Measurements from ENCODE around the gene APLNR. TPM values are rescaled to one million over a fixed set of nuclear protein-coding genes. Genes with fewer than 3 reads are reported as not detected.

APLNR gene
- total RNA-seq, 1 experiment from 2014 or later: not detected

DNA sequence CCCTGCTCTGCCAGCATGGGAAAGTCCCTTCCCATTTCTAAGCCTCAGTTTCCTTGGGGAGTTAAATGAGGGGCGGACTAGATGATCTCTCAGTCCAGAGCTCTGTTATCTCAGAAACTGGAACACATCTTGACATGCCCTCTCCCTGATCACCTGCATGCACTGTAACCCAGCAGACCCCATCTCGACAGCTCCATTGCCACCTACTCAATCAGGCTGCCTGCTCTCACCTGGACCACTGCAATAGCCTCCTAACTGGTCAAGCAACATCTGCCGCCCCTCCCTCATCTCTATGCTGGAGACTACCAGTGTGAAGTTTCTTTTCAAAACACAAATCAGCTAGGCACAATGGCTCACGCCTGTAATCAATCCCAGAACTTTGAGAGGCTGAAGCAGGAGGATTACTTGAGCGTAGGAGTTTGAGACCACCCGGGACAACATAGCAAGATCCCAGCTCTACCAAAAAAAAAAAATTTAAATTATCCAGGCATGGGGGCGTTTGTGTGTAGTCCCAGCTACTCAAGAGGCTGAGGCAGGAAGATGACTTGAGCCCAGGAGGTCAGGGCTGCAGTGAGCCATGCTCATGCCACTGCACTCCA, 33.1 kb downstream of the APLNR start:
- Histone ChIP-seq H3K4me3 (replicated peaks in 1 of 2; ENCODE audit: low read depth in 1 of 2, low read length in 2 of 2) (no peak overlapping the region), H3K4me1 (ENCODE audit: control insufficient read depth in 1 of 2, insufficient read depth in 2 of 2, low read length in 2 of 2) (no peaks in the 10 kb centered on the region), H3K9me3 (ENCODE audit: control insufficient read depth in 1 of 2, insufficient read depth in 1 of 2, low read depth in 1 of 2, low read length in 2 of 2) (no peaks in the 10 kb centered on the region), H3K9me2 (ENCODE audit: insufficient read depth) (no peaks in the 10 kb centered on the region), H3K9ac (ENCODE audit: low read length) (no peak overlapping the region), H3K4me2 (ENCODE audit: low read length) (no peak overlapping the region), H4K20me1 (ENCODE audit: insufficient read depth) (no peaks in the 10 kb centered on the region), H2AFZ (ENCODE audit: low read depth, low read length, poor library complexity, severe bottlenecking) (no peak overlapping the region), H3K36me3 (ENCODE audit: control insufficient read depth in 1 of 2, insufficient read depth in 2 of 2, low read length in 2 of 2) (no peaks in the 10 kb centered on the region), H3K27me3 (ENCODE audit: insufficient read depth, low read length) (peaks cover 47% of the 10 kb centered on the region), H3K79me2 (ENCODE audit: insufficient read depth, low read length) (no peaks in the 10 kb centered on the region), H3K27ac (ENCODE audit: low read depth, low read length) (no peak overlapping the region)
- ATAC-seq (no peak), DNase-seq (ENCODE audit: low read depth, low spot score) (no peak)
- TF ChIP-seq ATF3 (IDR thresholded peaks at IDR 0.05) (no peak), ZNF274 (IDR thresholded peaks at IDR 0.05; ENCODE audit: low read depth, low read length) (no peak), SRF (IDR thresholded peaks at IDR 0.05; ENCODE audit: low read depth) (no peak), FOSL1 (IDR thresholded peaks at IDR 0.05; ENCODE audit: low read depth) (no peak)
- POLR2A ChIA-PET: no interaction called here
- RAD21 ChIA-PET (ENCODE audit: low non-redundant PET in 1 of 2, low total read pairs in 2 of 2, uncharacterized antibody in 2 of 2, unreplicated experiment in 2 of 2): no interaction called here
- CTCF ChIA-PET: interaction anchor here (1.7 kb wide), 1 partner anchor 45 kb away, joined by 5 read pairs; no protein-coding TSS in a partner anchor
- intact Hi-C loops (cut with micrococcal nuclease): loop anchor here (10.0 kb wide), 1 partner anchor 61 kb away; no protein-coding TSS in a partner anchor
- BruUV-seq (replicated peaks): no TSS peak

GRCh38 chr11:57203359-57203758, 33.7 kb downstream of the APLNR start:
- Histone ChIP-seq H3K27ac (ENCODE audit: low read depth, low read length) (no peak overlapping the region), H3K79me2 (ENCODE audit: insufficient read depth, low read length) (no peaks in the 10 kb centered on the region), H4K20me1 (ENCODE audit: insufficient read depth) (no peaks in the 10 kb centered on the region), H3K9me3 (ENCODE audit: control insufficient read depth in 1 of 2, insufficient read depth in 1 of 2, low read depth in 1 of 2, low read length in 2 of 2) (no peaks in the 10 kb centered on the region), H3K9me2 (ENCODE audit: insufficient read depth) (no peaks in the 10 kb centered on the region), H3K9ac (ENCODE audit: low read length) (no peak overlapping the region), H3K4me3 (replicated peaks in 1 of 2; ENCODE audit: low read depth in 1 of 2, low read length in 2 of 2) (no peak overlapping the region), H3K4me2 (ENCODE audit: low read length) (no peak overlapping the region), H3K27me3 (ENCODE audit: insufficient read depth, low read length) (peaks cover 46% of the 10 kb centered on the region), H3K36me3 (ENCODE audit: control insufficient read depth in 1 of 2, insufficient read depth in 2 of 2, low read length in 2 of 2) (no peaks in the 10 kb centered on the region), H2AFZ (ENCODE audit: low read depth, low read length, poor library complexity, severe bottlenecking) (no peak overlapping the region), H3K4me1 (ENCODE audit: control insufficient read depth in 1 of 2, insufficient read depth in 2 of 2, low read length in 2 of 2) (no peaks in the 10 kb centered on the region)
- ATAC-seq (no peak), DNase-seq (ENCODE audit: low read depth, low spot score) (no peak)
- TF ChIP-seq, protein P1, sequence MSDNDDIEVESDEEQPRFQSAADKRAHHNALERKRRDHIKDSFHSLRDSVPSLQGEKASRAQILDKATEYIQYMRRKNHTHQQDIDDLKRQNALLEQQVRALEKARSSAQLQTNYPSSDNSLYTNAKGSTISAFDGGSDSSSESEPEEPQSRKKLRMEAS (IDR thresholded peaks at IDR 0.05): no peak
- no peak for TF ChIP-seq EZH2 (IDR thresholded peaks at IDR 0.05)
- TF ChIP-seq SIN3A (IDR thresholded peaks at IDR 0.05; ENCODE audit: low read depth): no peak
- no peak for TF ChIP-seq POLR2AphosphoS5 (IDR thresholded peaks at IDR 0.05; ENCODE audit: low read depth, low read length)
- no peak for TF ChIP-seq CBX3 (IDR thresholded peaks at IDR 0.05; ENCODE audit: low read depth)
- no peak for TF ChIP-seq ZFX (IDR thresholded peaks at IDR 0.05)
- no peak for TF ChIP-seq CTCF (IDR thresholded peaks at IDR 0.05 in 2 of 3, conservative IDR thresholded peaks at IDR 0.05 in 1 of 3; ENCODE audit: borderline replicate concordance in 1 of 3, insufficient read depth in 1 of 3, low read depth in 2 of 3, low read length in 2 of 3)
- no peak for TF ChIP-seq SRF (IDR thresholded peaks at IDR 0.05; ENCODE audit: low read depth)
- CTCF ChIA-PET: interaction anchor here (1.7 kb wide), 1 partner anchor 46 kb away, joined by 5 read pairs; no protein-coding TSS in a partner anchor
- RAD21 ChIA-PET (ENCODE audit: low non-redundant PET in 1 of 2, low total read pairs in 2 of 2, uncharacterized antibody in 2 of 2, unreplicated experiment in 2 of 2): no interaction called here
- no TSS peak for BruUV-seq (replicated peaks)
- intact Hi-C loops (cut with micrococcal nuclease): loop anchor here (10.0 kb wide), 1 partner anchor 61 kb away; no protein-coding TSS in a partner anchor
- POLR2A ChIA-PET: no interaction called here

Data from HCT116 (cell line).